HG02798 (cell line): ENCODE results near the gene ATAD5.
A peak's percentile ranks its signal among the peaks of the same experiment; 100 is the strongest.
"Not testable (repeated sequence)": the region's sequence is repeated elsewhere in the genome, so short reads cannot be mapped to it uniquely, and the experiment has no call there.

Experiments
- ATAC-seq: cut with Tn5 transposase; IDR thresholded peaks from one replicate; pipeline ENCODE4 v1.9.1; 2021; ENCODE audit warnings: mild to moderate bottlenecking; ENCODE audit not compliant: unreplicated experiment, poor library complexity

The ATAD5 gene

DNA sequence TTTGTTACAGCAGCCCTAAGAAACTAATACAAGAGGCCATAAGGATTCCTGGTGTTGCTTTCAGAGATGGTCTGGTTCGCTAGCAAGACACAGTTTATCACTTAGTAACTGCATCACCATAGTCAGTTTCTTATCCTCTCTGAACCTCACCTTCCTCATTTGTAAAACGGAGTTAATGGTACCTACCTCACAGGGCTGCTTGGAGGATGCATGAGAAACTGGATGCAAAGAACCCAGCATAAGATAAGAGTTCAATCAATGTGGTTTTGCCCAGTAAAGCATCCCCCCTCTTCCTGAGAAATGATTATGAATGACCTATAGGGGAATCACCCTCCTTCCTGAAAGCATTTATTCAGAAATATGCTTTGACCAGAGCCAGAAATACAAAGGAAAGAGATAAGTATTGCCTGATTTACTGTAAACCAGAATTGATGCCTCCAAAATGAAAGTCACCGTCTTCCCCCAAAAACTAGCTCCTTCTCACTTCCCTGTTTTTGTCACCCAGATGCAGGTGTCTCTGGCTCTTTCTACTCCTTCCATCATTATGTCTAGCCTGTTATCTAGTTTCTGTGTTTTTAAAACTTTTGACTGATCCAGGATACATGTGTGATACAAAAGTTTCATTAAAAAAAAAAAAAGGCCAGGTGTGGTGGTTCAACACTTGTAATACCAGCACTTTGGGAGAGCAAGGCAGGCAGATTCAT lies 77.1 kb downstream of the ATAD5 start:
- ATAC-seq = no peak

DNA sequence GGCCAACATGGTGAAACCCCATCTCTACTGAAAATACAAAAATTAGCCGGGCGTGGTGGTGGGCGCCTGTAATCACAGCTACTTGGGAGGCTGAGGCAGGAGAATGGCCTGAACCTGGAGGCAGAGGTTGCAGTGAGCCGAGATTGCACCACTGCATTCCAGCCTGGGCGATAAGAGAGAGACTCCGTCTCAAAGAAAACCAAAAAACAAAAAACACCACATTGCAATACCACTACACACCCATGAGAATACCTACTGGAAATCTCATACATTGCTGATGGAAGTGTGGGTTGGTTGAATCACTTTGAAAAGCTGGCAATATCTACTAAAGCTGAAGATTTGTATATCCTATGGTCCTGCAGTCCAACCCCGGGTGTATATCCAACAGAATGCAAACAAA lies 78.4 kb downstream of the ATAD5 start:
- not testable (repeated sequence) for ATAC-seq

DNA sequence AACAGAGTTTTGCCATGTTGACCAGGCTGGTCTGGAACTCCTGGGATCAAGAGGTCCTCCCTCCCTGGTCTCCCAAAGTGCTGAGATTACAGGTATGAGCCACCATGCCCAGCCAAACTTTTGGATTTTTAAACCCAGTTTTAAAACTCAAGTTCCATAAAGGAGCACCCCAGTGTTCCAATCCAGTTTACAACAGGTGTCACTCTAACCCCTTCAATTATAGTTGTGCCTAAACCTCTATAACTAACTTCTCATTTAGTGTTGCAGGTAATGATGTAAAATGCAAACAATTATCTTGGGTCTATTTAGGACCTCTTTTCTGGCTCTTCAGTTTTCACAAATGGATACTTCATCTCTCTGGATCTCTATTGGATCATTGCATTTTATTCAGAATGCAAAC lies 82.2 kb downstream of the ATAD5 start:
- ATAC-seq = no peak

DNA sequence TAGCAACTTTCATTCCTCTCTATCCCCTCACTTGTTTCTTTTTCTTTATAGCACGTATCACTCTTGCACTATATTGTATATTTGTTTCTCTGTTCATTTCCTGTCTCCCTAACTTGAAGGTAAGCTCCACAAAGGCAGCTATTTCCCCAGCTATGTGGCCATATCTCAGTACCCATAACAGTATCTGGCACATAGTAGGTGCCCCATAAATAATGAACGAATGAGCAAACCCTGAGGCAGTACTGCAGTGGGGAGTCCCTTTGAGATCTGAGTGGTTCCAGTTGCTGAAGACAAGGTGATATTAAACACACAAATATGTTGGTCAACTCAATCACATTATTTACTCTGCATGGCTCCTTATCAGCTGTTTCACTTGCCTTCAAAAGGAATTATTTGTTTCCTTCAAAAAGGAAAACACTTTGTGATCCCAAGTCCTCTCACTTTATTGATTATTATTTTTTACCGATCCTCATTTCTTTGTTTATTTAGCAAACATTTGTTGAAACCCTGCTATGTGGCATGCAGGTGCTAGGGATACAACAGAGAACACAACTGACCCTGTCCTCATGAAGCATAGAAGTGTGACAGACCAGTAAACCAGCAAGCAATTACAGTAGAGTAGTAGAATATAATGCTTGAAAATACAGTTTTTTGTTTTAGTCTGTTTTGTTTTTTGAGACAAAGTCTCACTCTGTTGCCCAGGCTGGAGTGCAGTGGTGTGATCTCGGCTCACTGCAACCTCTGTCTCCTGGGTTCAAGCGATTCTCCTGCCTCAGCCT lies 84.3 kb downstream of the ATAD5 start:
- no peak for ATAC-seq

DNA sequence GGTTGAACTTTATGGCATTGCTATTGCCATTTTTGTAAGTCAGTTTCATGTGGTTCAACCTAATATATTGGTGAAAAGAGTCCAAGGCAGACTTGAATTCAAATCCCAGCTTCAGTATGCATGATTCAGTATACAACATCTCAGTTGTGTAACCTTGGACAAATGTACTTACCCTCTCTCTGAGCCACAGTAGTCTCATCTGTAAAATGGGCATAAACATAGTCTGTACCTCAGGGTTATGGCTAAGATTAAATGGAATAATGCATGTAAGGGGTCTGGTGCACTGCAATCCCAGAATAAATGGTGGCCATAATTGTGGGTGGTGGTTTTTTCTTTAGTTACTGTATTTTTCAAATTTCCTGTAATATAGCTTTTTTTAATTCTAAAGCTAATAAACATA lies 85.3 kb downstream of the ATAD5 start:
- ATAC-seq = no peak

DNA sequence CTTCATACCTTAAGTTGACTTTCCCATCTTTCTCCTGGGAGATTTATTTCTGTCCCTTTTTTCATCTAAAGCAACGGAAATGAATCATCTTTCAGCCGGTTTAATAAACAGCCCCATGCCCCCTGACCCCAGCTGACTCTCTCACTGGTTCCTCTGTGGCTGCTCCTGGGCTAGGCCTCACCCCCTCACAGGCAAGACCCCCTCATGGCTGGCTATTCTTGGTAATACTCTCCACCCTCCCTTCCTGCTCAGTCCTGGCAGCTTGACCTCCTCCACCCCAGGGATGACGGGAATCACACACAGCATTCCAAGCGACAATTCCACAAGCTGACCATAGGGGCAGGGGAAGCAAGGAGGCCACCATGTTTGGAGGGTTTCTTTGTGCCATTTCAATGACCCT lies 88.5 kb downstream of the ATAD5 start:
- ATAC-seq = no peak

DNA sequence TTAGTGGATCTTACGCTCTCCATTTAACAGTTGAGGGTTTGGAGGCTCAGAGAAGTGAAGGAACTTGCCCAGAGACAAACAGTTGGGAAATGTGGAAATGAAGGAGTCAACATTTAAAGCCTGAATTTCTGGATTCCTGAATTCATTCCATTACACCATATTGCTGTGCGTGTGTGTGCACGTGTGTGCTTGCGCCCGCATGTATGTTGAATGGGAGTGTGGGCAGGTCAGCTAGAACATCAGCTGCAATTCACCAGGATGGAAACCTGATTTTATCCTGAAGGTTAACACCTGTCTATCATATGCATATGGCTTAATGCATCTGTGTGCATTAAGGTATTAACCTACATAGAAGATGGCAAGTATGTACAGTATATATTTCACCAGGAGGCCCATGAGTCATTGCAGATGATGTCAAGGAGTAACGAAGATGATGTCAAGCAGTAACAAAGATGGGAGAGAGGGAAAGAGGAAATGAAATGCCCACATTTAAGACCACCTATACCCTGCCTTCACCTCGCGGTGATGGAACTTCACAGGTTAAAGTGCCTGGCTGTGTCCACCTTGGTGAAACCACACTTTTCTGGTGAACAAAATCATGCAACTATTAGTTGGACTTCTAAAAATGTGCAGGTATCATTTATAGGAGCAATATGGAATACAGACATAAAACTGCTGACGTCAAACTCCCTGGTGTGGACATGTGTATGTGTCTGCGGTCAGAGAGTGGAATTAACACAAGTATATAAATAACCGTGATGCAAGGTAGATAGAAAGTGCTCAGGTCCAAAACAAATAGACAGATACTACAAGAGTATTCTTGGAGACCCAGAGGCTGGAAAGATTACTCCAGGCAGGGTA lies 89.1 kb downstream of the ATAD5 start:
- ATAC-seq = no peak

DNA sequence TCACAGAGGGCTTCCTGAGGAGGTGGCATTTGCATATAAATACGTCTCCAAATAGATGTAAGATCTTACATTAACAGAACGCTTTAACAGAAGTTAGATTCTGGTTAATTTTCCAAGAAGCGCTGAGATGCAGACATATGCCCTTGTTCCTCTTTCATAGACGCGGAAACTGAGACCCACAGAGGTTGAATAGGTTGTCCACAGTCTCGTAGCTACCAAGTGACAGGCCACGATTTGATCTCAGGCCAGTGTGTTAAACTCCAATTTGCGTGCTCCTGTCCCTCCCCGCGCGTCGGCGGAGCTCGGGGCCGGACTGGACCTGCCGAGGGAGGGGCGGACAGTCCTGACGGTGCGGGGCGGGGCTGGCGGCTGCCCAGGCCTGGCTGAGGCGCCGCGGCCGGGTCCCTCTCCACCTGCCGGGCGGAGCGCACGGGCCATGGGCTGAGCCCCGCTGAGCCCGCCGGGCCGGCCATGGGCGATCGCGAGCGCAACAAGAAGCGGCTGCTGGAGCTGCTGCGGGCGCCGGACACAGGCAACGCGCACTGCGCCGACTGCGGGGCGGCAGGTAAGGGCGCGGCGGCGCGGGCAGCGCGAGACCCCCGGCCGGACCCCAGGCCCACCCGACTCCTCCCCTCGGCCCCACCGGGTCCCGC lies 89.9 kb downstream of the ATAD5 start, which contains the start of gene ADAP2:
Gene ADAP2 (plus strand): TSS at position 402 of the 653 bp plus-strand sequence. CDS start 70 bp downstream, at position 472.
- ATAC-seq = peak; percentile 60

DNA sequence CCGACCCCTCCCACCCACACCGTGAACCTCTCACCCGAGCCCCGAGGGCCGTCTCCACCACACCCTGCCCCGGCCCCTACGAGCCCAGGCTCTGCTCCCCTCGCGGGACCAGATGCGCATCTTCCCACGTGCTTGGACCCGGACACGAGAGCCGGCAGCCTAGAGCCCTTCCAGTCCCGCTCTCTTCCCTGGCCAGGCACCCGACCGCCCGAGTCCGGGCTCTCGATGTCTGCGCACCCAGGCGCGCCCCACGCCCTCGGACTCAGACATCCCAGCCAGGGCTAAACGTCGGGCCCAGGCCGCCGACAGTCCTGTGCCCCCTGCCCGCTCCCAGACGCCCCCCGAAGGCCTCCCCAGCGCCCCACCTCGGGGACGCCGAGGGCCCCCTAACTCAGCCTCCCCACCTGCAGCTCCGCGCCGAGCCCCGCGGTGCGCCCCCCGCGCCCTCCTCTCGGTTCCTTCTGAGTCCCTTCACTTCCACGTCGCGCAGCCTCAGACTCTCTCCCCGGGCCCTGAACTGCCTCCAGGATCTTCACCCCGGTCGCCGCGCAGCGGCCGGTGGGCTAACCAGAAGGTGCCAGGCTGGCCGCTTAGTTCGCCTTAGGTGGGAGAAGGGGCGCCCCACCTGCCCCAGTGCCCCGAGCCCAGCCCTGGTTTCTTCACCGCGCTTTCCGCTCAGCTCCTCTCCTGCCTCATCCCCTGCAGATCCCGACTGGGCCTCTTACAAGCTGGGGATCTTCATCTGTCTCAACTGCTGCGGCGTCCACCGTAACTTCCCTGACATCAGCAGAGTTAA lies 90.7 kb downstream of the ATAD5 start:
- no peak for ATAC-seq

DNA sequence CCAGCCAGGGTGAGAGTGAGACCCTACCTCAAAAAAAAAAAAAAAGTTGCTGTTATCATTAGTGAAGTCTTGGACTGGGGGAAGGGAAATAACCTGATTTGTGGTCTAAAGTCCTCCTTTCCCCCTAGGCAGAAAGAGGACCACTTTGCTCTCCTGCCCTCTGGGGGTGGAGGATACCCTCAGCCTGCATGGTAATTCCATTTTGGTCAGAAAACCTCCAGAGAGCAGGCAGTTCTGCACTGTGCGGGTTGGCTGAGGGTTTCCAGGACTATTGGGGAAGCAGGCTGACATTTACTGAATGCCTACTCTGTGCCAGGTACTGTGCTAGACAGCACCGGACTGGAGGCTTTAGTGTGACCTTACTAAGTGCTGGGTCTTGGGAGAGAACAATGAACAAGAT lies 92.6 kb downstream of the ATAD5 start:
- no peak for ATAC-seq

DNA sequence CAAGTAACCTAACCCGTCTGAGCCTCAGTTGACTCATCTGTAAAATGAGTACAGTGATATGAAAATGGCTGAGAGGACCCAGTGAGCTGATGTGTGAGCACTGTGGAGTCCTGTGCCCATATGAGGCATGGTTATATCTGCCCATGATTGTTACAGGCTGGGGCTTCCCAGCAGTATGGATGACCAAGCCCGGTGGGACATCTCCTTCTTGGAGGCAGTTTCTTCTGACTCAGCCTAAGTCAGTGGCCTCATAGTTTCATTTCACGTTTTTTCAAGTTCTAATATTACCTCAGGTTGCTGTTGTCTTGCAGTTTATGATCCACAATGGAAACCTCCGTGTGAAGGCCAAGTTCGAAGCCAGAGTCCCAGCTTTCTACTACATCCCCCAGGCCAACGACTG lies 94.8 kb downstream of the ATAD5 start:
- no peak for ATAC-seq

DNA sequence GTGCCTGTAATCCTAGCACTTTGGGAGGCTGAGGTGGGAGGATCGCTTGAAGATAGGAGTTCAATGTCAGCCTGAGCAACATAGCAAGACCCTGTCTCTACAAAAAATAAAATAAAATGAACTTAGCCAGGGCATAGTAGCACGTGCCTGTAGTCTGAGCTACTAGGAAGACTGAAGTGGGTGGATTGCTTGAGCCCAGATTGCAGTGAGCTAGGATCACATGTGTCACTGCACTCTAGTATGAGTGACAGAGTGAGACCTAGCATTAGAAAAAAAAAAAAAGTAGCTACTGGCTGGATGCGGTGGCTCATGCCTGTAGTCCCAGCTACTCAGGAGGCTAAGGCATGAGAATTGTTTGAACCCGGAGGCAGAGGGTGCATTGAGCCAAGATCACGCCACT lies 96.0 kb downstream of the ATAD5 start:
- ATAC-seq = no peak

DNA sequence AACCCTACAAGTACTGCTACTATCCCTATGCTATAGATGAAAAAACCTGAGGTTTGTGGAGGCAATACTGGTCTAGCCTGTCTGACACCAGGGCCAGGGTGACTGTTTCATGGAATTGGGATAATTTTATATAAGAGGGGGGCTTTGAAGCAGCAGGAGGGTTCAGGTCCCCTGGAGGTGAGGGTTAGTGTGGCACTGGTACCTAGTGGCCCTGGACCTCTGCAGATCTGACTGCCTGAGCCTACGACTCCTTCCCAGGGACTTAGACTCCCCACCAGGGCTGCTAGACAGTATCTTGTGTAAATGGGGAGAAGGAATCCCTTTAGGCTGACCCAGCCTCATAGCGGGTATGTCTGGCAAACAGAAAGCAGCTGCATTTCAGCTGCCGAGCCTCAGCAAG lies 96.8 kb downstream of the ATAD5 start:
- ATAC-seq = no peak

DNA sequence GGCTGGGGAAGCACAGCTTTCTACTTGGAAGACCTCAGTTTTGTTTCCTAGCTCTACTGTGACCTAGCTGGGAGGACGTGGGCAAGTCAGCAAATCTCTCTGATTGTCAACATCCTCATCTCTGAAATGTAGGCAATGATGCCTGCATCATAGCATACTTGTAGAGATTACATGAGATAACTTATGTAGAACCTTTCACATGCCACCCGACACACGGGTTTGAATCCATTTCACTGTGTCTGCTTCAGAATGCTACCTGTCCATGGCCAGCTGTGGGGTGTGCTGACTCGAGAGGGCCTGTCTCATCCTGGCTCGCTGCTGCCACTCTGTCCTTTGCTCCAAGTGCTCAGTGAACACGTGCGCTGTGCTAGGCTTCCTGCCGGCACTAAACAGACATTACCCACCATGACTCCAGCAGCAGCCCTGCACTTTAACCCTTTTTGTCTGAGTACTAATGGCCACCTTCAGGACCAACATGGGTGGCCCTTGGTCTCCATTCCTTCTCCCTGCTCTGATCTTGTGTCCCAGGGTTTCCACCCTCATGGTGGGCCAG lies 97.4 kb downstream of the ATAD5 start:
- ATAC-seq = no peak

DNA sequence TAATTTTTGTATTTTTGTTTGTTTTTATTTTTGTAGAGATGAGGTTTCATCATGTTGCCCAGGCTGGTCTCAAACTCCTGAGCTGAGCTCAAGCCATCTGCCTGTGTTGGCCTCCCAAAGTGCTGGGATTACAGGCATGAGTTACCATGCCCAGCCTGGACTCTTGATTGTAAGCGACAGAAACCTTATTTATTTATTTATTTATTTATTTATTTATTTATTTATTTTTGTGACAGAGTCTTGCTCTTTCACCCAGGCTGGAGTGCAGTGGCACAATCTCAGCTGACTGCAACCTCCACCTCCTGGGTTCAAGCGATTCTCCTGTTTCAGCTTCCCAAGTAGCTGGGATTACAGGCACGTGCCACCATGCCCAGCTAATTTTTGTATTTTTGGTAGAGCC lies 98.1 kb downstream of the ATAD5 start:
- not testable (repeated sequence) for ATAC-seq

DNA sequence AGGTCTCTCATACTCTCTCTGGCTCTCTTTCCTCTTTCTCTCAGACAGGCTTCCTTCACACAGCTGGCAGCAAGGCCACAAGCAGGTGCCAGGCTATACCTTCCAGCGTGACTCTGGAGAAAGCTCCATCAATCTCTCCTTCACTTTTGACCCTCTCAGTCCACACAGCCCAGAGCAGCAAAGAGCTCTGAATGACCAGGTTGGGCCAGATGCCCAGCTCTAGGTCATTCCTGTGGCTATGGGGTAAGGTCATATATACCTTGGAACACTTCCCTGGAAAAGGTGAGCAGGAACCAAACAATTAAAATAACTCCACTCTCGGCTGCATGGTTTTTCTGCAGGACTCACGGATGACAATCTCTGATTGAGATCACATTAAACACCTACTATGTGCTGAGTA lies 98.7 kb downstream of the ATAD5 start:
- ATAC-seq = no peak

DNA sequence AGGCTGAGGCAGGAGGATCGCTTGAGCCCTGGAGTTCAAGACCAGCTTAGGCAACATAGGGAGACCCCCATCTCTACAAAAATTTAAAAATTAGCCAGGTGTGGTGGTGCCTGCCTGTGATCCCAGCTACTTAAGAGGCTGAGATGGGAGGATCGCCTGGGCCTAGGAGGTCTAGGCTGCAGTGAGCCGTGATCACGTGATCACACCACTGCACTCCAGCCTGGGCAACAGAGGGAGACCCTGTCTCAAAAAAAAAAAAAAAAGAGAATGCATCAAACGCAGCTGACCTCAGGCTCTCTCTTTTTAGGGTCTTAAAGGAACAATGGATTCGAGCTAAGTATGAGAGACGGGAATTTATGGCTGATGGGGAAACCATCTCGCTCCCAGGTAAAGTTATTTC lies 99.8 kb downstream of the ATAD5 start:
- not testable (repeated sequence) for ATAC-seq

DNA sequence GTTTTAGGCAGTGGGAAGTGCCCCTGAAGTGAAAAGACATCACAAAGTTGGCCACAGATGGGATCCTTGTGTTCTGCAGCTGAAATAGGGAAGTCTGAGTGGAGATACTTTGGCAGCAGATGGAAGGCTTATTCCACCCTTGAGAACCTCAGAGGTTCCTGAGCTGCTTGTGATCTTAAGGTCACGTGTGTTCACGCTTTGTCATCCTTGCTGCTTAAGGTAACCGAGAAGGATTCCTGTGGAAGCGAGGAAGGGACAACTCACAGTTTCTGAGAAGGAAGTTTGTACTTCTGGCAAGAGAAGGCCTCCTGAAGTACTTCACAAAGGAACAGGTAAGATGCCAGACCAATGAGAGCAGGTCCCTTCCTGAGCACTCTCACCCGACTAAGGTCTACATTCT lies 102.2 kb downstream of the ATAD5 start:
- no peak for ATAC-seq

DNA sequence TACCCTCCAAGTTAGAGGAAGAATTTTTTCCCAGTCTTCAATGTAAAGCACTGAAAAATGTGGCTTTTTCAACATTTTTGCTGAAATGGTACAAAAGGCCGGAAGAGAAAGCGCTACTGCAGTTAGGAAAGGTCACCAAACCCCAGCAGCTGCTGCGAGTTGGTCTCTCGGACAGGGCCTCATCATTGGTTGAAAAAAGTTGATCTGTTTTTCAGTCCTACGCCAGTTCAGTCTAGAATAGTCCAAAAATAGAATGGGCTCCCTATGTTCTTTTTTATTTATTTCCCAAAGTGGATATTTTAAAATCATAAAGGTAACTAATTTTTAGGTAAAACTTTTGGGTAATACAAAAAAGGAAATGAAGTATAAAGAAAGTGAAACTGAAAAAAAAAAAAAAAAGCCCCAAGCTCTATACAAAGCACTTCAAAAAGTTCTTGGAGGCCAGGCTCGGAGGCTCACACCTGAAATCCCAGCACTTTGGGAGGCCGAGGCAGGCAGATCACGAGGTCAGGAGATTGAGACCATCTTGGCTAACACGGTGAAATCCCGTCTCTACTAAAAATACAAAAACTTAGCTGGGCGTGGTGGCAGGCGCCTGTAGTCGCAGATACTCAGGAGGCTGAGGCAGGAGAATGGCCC lies 107.4 kb downstream of the ATAD5 start:
- no peak for ATAC-seq
